CD4-positive, alpha-beta T cell treated with Interleukin-15 for 4 hours (primary cell): ENCODE measurements around the gene KREMEN2.

Experiments used
- DNase-seq: peaks from one replicate; pipeline ENCODE4 v3.0.0-alpha.2; 2020; ENCODE audit warnings: low spot score

Gene KREMEN2

DNA sequence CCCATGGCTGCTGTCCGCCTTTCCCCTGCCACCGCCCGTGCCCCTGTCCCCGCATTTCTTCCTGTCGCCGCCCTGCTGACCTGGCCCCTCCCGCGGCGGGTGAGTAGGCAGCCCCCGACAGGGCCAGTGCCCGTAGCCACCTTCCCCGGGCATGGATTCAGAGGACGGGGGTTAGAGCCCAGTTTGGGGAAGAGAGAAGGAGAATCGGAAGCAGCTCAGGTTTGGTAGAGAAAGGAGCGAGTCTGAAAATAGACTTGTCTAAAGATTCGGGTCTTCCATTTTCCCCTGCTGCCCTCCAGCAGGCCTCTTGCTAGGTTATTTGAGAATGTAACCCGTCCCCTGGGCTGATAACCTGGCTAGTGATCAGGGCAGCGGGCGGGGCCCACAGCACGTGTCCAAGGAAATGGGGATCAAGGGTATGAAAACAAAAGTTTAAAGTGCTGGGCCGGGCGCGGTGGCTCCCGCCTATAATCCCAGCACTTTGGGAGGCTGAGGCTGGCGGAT lies 40.8 kb downstream of the KREMEN2 start:
- DNase-seq, result no peak

- DNase-seq, result no peak
Observed at GRCh38 chr16:3007059-3007956, 43.2 kb downstream of the KREMEN2 start.

GRCh38 chr16:3007957-3008689 lies 44.0 kb downstream of the KREMEN2 start:
- no peak for DNase-seq

DNA sequence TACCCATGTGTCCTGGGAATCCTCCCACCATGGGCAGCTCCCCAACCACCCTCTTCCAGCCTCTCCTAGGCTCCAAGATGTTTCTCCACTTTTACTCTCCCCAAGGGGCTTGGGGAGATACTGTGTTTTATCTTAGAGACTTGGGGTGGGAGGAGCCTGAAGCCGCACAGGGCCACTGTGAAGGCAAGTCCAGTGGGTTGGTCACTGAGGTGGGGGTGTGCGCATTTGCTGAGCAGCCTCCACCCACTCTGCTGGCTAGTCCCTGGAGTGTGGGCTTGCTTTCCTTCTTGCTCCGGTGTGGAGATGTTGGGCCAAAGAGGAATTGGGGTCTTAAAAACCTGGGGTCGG lies 44.6 kb downstream of the KREMEN2 start:
- DNase-seq, result no peak

GRCh38 chr16:3009568-3010390 lies 45.7 kb downstream of the KREMEN2 start:
- no peak for DNase-seq

- DNase-seq, result no peak
Observed at GRCh38 chr16:3010510-3010909, 46.4 kb downstream of the KREMEN2 start.

DNA sequence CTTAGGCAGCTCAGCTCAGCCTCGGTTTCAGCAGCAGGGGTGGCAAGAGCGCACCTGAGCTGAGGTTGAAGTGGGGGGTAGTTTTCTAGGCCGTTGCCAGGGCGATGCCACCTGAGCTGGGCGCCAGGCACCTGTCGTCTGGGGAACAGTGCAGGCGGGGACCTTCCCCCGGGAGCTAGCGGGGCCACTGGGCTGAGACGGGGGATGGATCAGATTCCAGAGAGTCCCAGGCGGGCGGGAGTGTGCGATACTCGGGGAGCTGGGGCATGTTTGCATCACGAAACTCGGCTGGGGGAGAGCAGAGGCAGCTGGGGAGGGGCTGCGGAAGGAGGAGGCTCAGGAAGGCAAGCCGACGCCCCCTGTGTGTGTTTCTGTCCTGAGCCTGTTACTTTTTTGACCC lies 48.2 kb downstream of the KREMEN2 start:
- no peak for DNase-seq

DNA sequence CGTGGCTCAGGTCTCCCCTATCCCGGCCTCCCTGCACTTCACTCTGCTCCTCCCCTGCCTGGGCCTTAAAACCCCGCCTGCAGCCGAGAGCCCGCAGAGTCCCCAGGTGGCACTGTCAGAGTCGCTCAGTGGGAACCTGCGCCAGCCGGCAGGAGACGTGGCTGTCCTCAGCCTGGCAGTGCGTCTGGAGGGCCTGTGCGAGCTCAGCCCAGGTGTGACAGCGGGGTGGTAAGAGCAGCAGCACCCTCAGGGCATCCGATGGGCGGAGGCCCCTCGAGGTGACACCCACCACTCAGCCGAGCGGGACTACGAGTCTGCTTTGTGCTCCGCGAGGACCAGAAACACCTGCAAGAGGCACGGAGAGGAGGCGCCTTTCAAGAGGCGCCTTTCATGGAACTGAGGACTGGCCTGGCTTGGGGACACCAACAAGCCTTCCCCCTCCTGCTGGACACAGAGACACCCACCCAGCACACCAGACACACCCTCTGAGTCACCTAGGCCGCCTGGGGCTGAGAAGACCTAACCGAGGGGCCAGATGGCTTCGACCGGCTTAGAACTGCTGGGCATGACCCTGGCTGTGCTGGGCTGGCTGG lies 48.8 kb downstream of the KREMEN2 start, which contains the start of gene CLDN9:
Gene CLDN9, plus strand, starts transcription at position 96 of the 593 bp plus-strand sequence. Its CDS starts 440 bp downstream, at position 536.
- no peak for DNase-seq

- no peak for DNase-seq
Observed at GRCh38 chr16:3013491-3013951, 49.4 kb downstream of the KREMEN2 start.

DNA sequence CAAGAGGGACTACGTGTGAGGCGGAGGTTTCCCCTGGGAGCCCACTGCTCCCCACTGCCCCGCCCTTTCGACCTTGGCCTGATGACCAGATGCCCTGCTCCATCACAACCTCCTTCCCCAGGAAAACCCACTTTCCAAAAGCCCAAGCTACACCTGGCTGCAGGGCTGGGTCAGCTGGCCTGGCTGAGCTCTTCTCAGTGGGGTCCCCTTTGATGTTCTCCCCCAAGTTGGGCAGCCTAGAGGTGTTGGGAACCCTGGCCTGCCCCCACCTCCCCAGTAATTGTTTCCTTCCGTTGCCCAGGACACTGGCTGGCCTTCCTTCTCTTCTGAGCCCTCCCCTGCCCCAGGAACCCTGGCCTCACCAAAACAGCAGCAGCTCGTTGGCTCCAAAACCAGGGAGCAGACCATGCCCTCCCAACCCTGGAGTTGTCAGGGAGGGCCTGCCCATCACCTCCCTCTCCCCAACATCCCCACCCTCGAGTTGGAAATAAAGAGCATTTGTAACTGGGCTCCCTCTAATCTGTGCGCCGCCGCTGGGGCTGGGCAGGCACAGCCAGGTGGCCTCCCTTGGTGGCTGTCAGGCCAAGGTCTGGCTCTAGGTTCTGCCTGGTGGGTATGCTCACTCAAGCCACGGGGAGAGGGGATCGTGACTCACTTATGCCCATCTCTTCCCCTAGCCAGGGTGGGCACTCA lies 50.1 kb downstream of the KREMEN2 start:
- DNase-seq, result no peak

DNA sequence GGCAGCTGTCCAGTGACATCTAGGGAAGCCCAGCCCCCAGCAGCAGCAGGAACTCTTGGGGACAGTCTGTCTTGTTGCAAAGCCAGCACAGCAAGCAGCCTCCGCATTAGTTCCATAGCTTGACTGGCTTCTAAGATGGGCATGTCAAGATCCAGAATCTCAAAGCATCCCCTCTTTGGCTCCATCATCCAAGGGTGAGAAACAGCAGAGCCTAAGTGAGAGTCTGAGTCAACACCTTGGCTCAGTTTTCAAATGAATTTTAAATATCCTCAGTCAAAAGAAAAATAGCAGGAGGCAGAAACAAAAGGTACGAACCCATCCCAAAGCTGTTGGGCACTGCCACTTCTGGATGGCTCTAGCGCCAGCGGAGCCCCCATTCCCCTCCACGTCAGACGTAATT lies 50.9 kb downstream of the KREMEN2 start:
- DNase-seq, result no peak

- no peak for DNase-seq
Observed at GRCh38 chr16:3015865-3016521, 51.9 kb downstream of the KREMEN2 start.

- no peak for DNase-seq
Observed at GRCh38 chr16:3017344-3017743, 53.3 kb downstream of the KREMEN2 start.
